Measurements from ENCODE around the gene PABPN1. TPM values are rescaled to one million over a fixed set of nuclear protein-coding genes. Genes with fewer than 3 reads are reported as not detected.

Gene PABPN1
- total and polyA plus RNA-seq, 9 of the 15 experiments (the other 6 are each of a cell fraction or from before 2014, with no cell fraction given): 32.6 to 388 (median 178) TPM

GRCh38 chr14:23301288-23301968 lies 19.8 kb upstream of the PABPN1 start (continued):
- no peak for TF ChIP-seq CUX1 (CRISPR knock-in tag; IDR thresholded peaks at IDR 0.05)
- TF ChIP-seq, protein P1, sequence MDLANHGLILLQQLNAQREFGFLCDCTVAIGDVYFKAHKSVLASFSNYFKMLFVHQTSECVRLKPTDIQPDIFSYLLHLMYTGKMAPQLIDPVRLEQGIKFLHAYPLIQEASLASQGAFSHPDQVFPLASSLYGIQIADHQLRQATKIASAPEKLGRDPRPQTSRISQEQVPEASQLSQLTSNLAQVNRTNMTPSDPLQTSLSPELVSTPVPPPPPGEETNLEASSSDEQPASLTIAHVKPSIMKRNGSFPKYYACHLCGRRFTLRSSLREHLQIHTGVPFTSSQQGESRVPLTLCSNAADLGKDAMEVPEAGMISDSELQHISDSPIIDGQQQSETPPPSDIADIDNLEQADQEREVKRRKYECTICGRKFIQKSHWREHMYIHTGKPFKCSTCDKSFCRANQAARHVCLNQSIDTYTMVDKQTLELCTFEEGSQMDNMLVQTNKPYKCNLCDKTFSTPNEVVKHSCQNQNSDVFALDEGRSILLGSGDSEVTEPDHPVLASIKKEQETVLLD (IDR thresholded peaks at IDR 0.05): peak; percentile 87
- peak; percentile 91 to 92 for TF ChIP-seq FOXK2 (conservative IDR thresholded peaks at IDR 0.05 in 1 of 2, IDR thresholded peaks at IDR 0.05 in 1 of 2; ENCODE audit: low read depth in 2 of 2)
- no peak for TF ChIP-seq RREB1 (CRISPR knock-in tag; IDR thresholded peaks at IDR 0.05)
- TF ChIP-seq SIX5 (IDR thresholded peaks at IDR 0.05; ENCODE audit: borderline replicate concordance in 1 of 2, insufficient read depth in 1 of 2, low read depth in 1 of 2, low read length in 2 of 2): no peak
- no peak for TF ChIP-seq ZNF444 (CRISPR knock-in tag; IDR thresholded peaks at IDR 0.05)
- TF ChIP-seq TBP (optimal IDR thresholded peaks at IDR 0.05; ENCODE audit: low read depth, low read length): peak; percentile 72
- TF ChIP-seq TEAD2 (tag; IDR thresholded peaks at IDR 0.05): no peak
- TF ChIP-seq NCOA1 (IDR thresholded peaks at IDR 0.05; ENCODE audit: low read depth): no peak
- no peak for TF ChIP-seq RFX5 (IDR thresholded peaks at IDR 0.05; ENCODE audit: low read depth, low read length)
- no peak for TF ChIP-seq HOXB6 (CRISPR knock-in tag; IDR thresholded peaks at IDR 0.05; ENCODE audit: borderline replicate concordance)
- TF ChIP-seq, protein P2, sequence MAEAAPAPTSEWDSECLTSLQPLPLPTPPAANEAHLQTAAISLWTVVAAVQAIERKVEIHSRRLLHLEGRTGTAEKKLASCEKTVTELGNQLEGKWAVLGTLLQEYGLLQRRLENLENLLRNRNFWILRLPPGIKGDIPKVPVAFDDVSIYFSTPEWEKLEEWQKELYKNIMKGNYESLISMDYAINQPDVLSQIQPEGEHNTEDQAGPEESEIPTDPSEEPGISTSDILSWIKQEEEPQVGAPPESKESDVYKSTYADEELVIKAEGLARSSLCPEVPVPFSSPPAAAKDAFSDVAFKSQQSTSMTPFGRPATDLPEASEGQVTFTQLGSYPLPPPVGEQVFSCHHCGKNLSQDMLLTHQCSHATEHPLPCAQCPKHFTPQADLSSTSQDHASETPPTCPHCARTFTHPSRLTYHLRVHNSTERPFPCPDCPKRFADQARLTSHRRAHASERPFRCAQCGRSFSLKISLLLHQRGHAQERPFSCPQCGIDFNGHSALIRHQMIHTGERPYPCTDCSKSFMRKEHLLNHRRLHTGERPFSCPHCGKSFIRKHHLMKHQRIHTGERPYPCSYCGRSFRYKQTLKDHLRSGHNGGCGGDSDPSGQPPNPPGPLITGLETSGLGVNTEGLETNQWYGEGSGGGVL (CRISPR knock-in tag; IDR thresholded peaks at IDR 0.05): no peak
- no peak for TF ChIP-seq SMARCA4 (IDR thresholded peaks at IDR 0.05)

All from K562 (cell line).